Measurements from ENCODE around the gene IFFO2. TPM values are rescaled to one million over a fixed set of nuclear protein-coding genes. Genes with fewer than 3 reads are reported as not detected.
A peak's percentile ranks its signal among the peaks of the same experiment; 100 is the strongest.

IFFO2 gene
- total and polyA plus RNA-seq, 4 donors = 3.9 to 34.7 (median 13.5) TPM

GRCh38 chr1:18907021-18907916 is 49.2 kb downstream of the IFFO2 start:
- H3K9me3 ChIP-seq (ENCODE audit: control insufficient read depth, low read length) = no peaks in the 10 kb centered on the region
- no peaks in the 10 kb centered on the region for H3K27me3 ChIP-seq (ENCODE audit: control insufficient read depth in 1 of 2, insufficient read depth in 2 of 2, low read length in 1 of 2)
- H3K4me1 ChIP-seq (ENCODE audit: control insufficient read depth in 1 of 2, insufficient read depth in 2 of 2, low read length in 2 of 2) = peaks cover 0 to 2% of the 10 kb centered on the region in 2 donors
- ATAC-seq (ENCODE audit: low FRiP score) (peak; percentile 58), DNase-seq (peak; percentile 84 to 87)
- peak overlapping the region in 1 of 2 donors; percentile 52 for H3K27ac ChIP-seq (ENCODE audit: low read depth in 1 of 2, low read length in 2 of 2)
- no peak overlapping the region for H3K4me3 ChIP-seq (ENCODE audit: low read length in 2 of 2)
- intact Hi-C loops (cut with DNase I) = loop anchor here in 1 of 2 donors (2.0 to 5.0 kb wide), 3 partner anchors 45 to 185 kb away; no protein-coding TSS in a partner anchor
- peaks cover 0 to 3% of the 10 kb centered on the region in 2 donors for H3K36me3 ChIP-seq (ENCODE audit: control insufficient read depth in 1 of 2, insufficient read depth in 2 of 2, low read length in 1 of 2)
- WGBS, 2 donors = 31 to 33% methylated on average over 16 of the region's 16 CpGs

GRCh38 chr1:18903291-18903756 is 53.2 kb downstream of the IFFO2 start:
- Histone ChIP-seq H3K36me3 (ENCODE audit: control insufficient read depth in 1 of 2, insufficient read depth in 2 of 2, low read length in 1 of 2) (no peaks in the 10 kb centered on the region), H3K9me3 (ENCODE audit: control insufficient read depth, low read length) (no peaks in the 10 kb centered on the region), H3K27ac (ENCODE audit: low read depth in 1 of 2, low read length in 2 of 2) (peak overlapping the region; percentile 12 to 71), H3K4me3 (ENCODE audit: low read length in 2 of 2) (peak overlapping the region; percentile 23 to 42), H3K27me3 (ENCODE audit: control insufficient read depth in 1 of 2, insufficient read depth in 2 of 2, low read length in 1 of 2) (no peaks in the 10 kb centered on the region), H3K4me1 (ENCODE audit: control insufficient read depth in 1 of 2, insufficient read depth in 2 of 2, low read length in 2 of 2) (peaks cover 0 to 2% of the 10 kb centered on the region in 2 donors)
- ATAC-seq (ENCODE audit: low FRiP score) (no peak), DNase-seq (no peak)
- 26 to 29% methylated on average over 8 of the region's 8 CpGs for WGBS, 2 donors
- intact Hi-C loops (cut with DNase I) = loop anchor here (5.0 kb wide), 2 partner anchors 174 to 189 kb away; no protein-coding TSS in a partner anchor

GRCh38 chr1:18902523-18903290 is 53.8 kb downstream of the IFFO2 start, which contains the start of gene ALDH4A1:
TSS of gene ALDH4A1 (minus strand) at chr1:18902555. CDS start at chr1:18902523, 32 bp downstream.
- peak; percentile 98 to 99 for DNase-seq
- no peaks in the 10 kb centered on the region for H3K9me3 ChIP-seq (ENCODE audit: control insufficient read depth, low read length)
- ATAC-seq (ENCODE audit: low FRiP score) = peak; percentile 97
- H3K4me1 ChIP-seq (ENCODE audit: control insufficient read depth in 1 of 2, insufficient read depth in 2 of 2, low read length in 2 of 2) = peaks cover 0 to 2% of the 10 kb centered on the region in 2 donors
- intact Hi-C loops (cut with DNase I) = loop anchor here (5.0 kb wide), 2 partner anchors 175 to 190 kb away; no protein-coding TSS in a partner anchor
- peak within 1 kb of the TSS; percentile 12 to 71 for H3K27ac ChIP-seq (ENCODE audit: low read depth in 1 of 2, low read length in 2 of 2)
- 0 to 1% methylated on average over 53 to 55 of the region's 55 CpGs for WGBS, 2 donors
- no peaks in the 10 kb centered on the region for H3K27me3 ChIP-seq (ENCODE audit: control insufficient read depth in 1 of 2, insufficient read depth in 2 of 2, low read length in 1 of 2)
- no peaks in the 10 kb centered on the region for H3K36me3 ChIP-seq (ENCODE audit: control insufficient read depth in 1 of 2, insufficient read depth in 2 of 2, low read length in 1 of 2)
- peak within 1 kb of the TSS; percentile 57 to 82 for H3K4me3 ChIP-seq (ENCODE audit: low read length in 2 of 2)

- no peaks in the 10 kb centered on the region for H3K27me3 ChIP-seq (ENCODE audit: control insufficient read depth in 1 of 2, insufficient read depth in 2 of 2, low read length in 1 of 2)
- H3K9me3 ChIP-seq (ENCODE audit: control insufficient read depth, low read length) = no peaks in the 10 kb centered on the region
- WGBS, 2 donors = 0 to 1% methylated on average over 33 to 44 of the region's 44 CpGs
- ATAC-seq (ENCODE audit: low FRiP score) (no peak), DNase-seq (no peak)
- peak overlapping the region in 1 of 2 donors; percentile 60 for H3K27ac ChIP-seq (ENCODE audit: low read depth in 1 of 2, low read length in 2 of 2)
- peak overlapping the region; percentile 57 to 82 for H3K4me3 ChIP-seq (ENCODE audit: low read length in 2 of 2)
- H3K4me1 ChIP-seq (ENCODE audit: control insufficient read depth in 1 of 2, insufficient read depth in 2 of 2, low read length in 2 of 2) = no peaks in the 10 kb centered on the region
- no peaks in the 10 kb centered on the region for H3K36me3 ChIP-seq (ENCODE audit: control insufficient read depth in 1 of 2, insufficient read depth in 2 of 2, low read length in 1 of 2)
- intact Hi-C loops (cut with DNase I) = loop anchor here (5.0 kb wide), 2 partner anchors 175 to 190 kb away; no protein-coding TSS in a partner anchor
These were observed 54.4 kb downstream of the IFFO2 start for GRCh38 chr1:18901952-18902522.

GRCh38 chr1:18901147-18901951 is 55.1 kb downstream of the IFFO2 start:
- WGBS, 2 donors = 39 to 46% methylated on average over 9 of the region's 9 CpGs
- no peaks in the 10 kb centered on the region for H3K9me3 ChIP-seq (ENCODE audit: control insufficient read depth, low read length)
- DNase-seq (no peak), ATAC-seq (ENCODE audit: low FRiP score) (no peak)
- intact Hi-C loops (cut with DNase I) = loop anchor here (5.0 kb wide), 2 partner anchors 176 to 191 kb away; no protein-coding TSS in a partner anchor
- H3K27ac ChIP-seq (ENCODE audit: low read depth in 1 of 2, low read length in 2 of 2) = no peak overlapping the region
- no peaks in the 10 kb centered on the region for H3K36me3 ChIP-seq (ENCODE audit: control insufficient read depth in 1 of 2, insufficient read depth in 2 of 2, low read length in 1 of 2)
- H3K4me3 ChIP-seq (ENCODE audit: low read length in 2 of 2) = peak overlapping the region; percentile 57 to 82
- H3K27me3 ChIP-seq (ENCODE audit: control insufficient read depth in 1 of 2, insufficient read depth in 2 of 2, low read length in 1 of 2) = no peaks in the 10 kb centered on the region
- no peaks in the 10 kb centered on the region for H3K4me1 ChIP-seq (ENCODE audit: control insufficient read depth in 1 of 2, insufficient read depth in 2 of 2, low read length in 2 of 2)

- Histone ChIP-seq H3K9me3 (ENCODE audit: control insufficient read depth, low read length) (no peaks in the 10 kb centered on the region), H3K27me3 (ENCODE audit: control insufficient read depth in 1 of 2, insufficient read depth in 2 of 2, low read length in 1 of 2) (no peaks in the 10 kb centered on the region), H3K4me3 (ENCODE audit: low read length in 2 of 2) (no peak overlapping the region), H3K27ac (ENCODE audit: low read depth in 1 of 2, low read length in 2 of 2) (no peak overlapping the region), H3K36me3 (ENCODE audit: control insufficient read depth in 1 of 2, insufficient read depth in 2 of 2, low read length in 1 of 2) (no peaks in the 10 kb centered on the region), H3K4me1 (ENCODE audit: control insufficient read depth in 1 of 2, insufficient read depth in 2 of 2, low read length in 2 of 2) (no peaks in the 10 kb centered on the region)
- 88% methylated on average over 10 of the region's 10 CpGs for WGBS, 2 donors
- no peak for ATAC-seq (ENCODE audit: low FRiP score)
- DNase-seq = no peak
- intact Hi-C loops (cut with DNase I) = loop anchor here (5.0 kb wide), 2 partner anchors 177 to 192 kb away; no protein-coding TSS in a partner anchor
These were observed 56.1 kb downstream of the IFFO2 start for GRCh38 chr1:18900303-18900841.

GRCh38 chr1:18899363-18900049 is 57.0 kb downstream of the IFFO2 start:
- Histone ChIP-seq H3K27ac (ENCODE audit: low read depth in 1 of 2, low read length in 2 of 2) (no peak overlapping the region), H3K9me3 (ENCODE audit: control insufficient read depth, low read length) (no peaks in the 10 kb centered on the region), H3K4me3 (ENCODE audit: low read length in 2 of 2) (no peak overlapping the region), H3K4me1 (ENCODE audit: control insufficient read depth in 1 of 2, insufficient read depth in 2 of 2, low read length in 2 of 2) (no peaks in the 10 kb centered on the region), H3K36me3 (ENCODE audit: control insufficient read depth in 1 of 2, insufficient read depth in 2 of 2, low read length in 1 of 2) (no peaks in the 10 kb centered on the region), H3K27me3 (ENCODE audit: control insufficient read depth in 1 of 2, insufficient read depth in 2 of 2, low read length in 1 of 2) (no peaks in the 10 kb centered on the region)
- intact Hi-C loops (cut with DNase I) = loop anchor here (5.0 kb wide), 2 partner anchors 178 to 193 kb away; no protein-coding TSS in a partner anchor
- WGBS, 2 donors = 84 to 85% methylated on average over 4 of the region's 4 CpGs
- ATAC-seq (ENCODE audit: low FRiP score) = no peak
- no peak for DNase-seq
